Neural crest cell (in vitro differentiated cells): ENCODE measurements around the gene ADORA2B. TPM values are rescaled to one million over a fixed set of nuclear protein-coding genes. Genes with fewer than 3 reads are reported as not detected.
A peak's percentile ranks its signal among the peaks of the same experiment; 100 is the strongest.

ENCODE experiments used
- DNase-seq: peaks from one replicate; pipeline ENCODE4 v3.0.0; 2021; ENCODE audit warnings: low read depth, mixed read lengths, low spot score
- H3K27ac Mint-ChIP-seq: one replicate; pipeline ENCODE4 v1.8.0; 2021; ENCODE audit warnings: mild to moderate bottlenecking, mixed read lengths; ENCODE audit not compliant: unreplicated experiment
- H3K27me3 Mint-ChIP-seq: 2 replicates; pipeline ENCODE4 v1.8.0; 2021; ENCODE audit warnings: low read depth, mild to moderate bottlenecking, mixed read lengths
- H3K36me3 Mint-ChIP-seq: 2 replicates; pipeline ENCODE4 v1.8.0; 2021; ENCODE audit warnings: low read depth, mild to moderate bottlenecking, mixed read lengths
- H3K4me1 Mint-ChIP-seq: 2 replicates; pipeline ENCODE4 v1.8.0; 2021; ENCODE audit warnings: mixed read lengths
- H3K4me3 Mint-ChIP-seq: one replicate; pipeline ENCODE4 v1.8.0; 2021; ENCODE audit warnings: mild to moderate bottlenecking, mixed read lengths
- H3K9me3 Mint-ChIP-seq: 2 replicates; pipeline ENCODE4 v1.8.0; 2021; ENCODE audit warnings: mixed read lengths
- CTCF ChIP-seq: fragments of 200-600 bp; sonication (generic); conservative IDR thresholded peaks from 2 replicates; pipeline ENCODE4 v1.5.0; 2021; ENCODE audit warnings: antibody characterized with exemption, mild to moderate bottlenecking
- total RNA-seq: library from RNA; stranded (reverse); gene quantifications from 2 replicates; pipeline ENCODE4 v1.2.1, GENCODE V29; 2021

The ADORA2B gene
- total RNA-seq, 1 donor from 2014 or later = 0.98 TPM

GRCh38 chr17:15966183-15966878 is 21.4 kb downstream of the ADORA2B start:
- Mint-ChIP-seq H3K4me3 (peak overlapping the region; percentile 38), H3K9me3 (no peaks in the 10 kb centered on the region), H3K4me1 (peaks cover 24% of the 10 kb centered on the region), H3K27me3 (no peaks in the 10 kb centered on the region), H3K36me3 (no peaks in the 10 kb centered on the region), H3K27ac (peak overlapping the region; percentile 52)
- TF ChIP-seq CTCF = no peak
- DNase-seq = no peak

GRCh38 chr17:15966879-15967248 is 21.9 kb downstream of the ADORA2B start:
- Mint-ChIP-seq H3K27me3 (no peaks in the 10 kb centered on the region), H3K36me3 (no peaks in the 10 kb centered on the region), H3K27ac (peak overlapping the region; percentile 52), H3K4me1 (peaks cover 24% of the 10 kb centered on the region), H3K4me3 (peak overlapping the region; percentile 38), H3K9me3 (no peaks in the 10 kb centered on the region)
- no peak for TF ChIP-seq CTCF
- DNase-seq = peak; percentile 10

- Mint-ChIP-seq H3K36me3 (no peaks in the 10 kb centered on the region), H3K27me3 (no peaks in the 10 kb centered on the region), H3K4me3 (no peak overlapping the region), H3K9me3 (no peaks in the 10 kb centered on the region), H3K27ac (no peak overlapping the region), H3K4me1 (peaks cover 24% of the 10 kb centered on the region)
- TF ChIP-seq CTCF = no peak
- DNase-seq = no peak
These were observed 22.9 kb downstream of the ADORA2B start for GRCh38 chr17:15967706-15968399.

GRCh38 chr17:15969463-15969862 is 24.5 kb downstream of the ADORA2B start:
- Mint-ChIP-seq H3K4me3 (no peak overlapping the region), H3K9me3 (no peaks in the 10 kb centered on the region), H3K27me3 (no peaks in the 10 kb centered on the region), H3K36me3 (peaks cover 2% of the 10 kb centered on the region), H3K4me1 (peaks cover 24% of the 10 kb centered on the region), H3K27ac (no peak overlapping the region)
- no peak for DNase-seq
- TF ChIP-seq CTCF = no peak

- H3K27me3 Mint-ChIP-seq = no peaks in the 10 kb centered on the region
- H3K4me1 Mint-ChIP-seq = peaks cover 20% of the 10 kb centered on the region
- peaks cover 10% of the 10 kb centered on the region for H3K36me3 Mint-ChIP-seq
- DNase-seq = no peak
- H3K27ac Mint-ChIP-seq = no peak overlapping the region
- no peak for TF ChIP-seq CTCF
- H3K4me3 Mint-ChIP-seq = no peak overlapping the region
- H3K9me3 Mint-ChIP-seq = no peaks in the 10 kb centered on the region
These were observed 25.6 kb downstream of the ADORA2B start for GRCh38 chr17:15970500-15970899.
